Measurements from ENCODE around the gene CCR6. TPM values are rescaled to one million over a fixed set of nuclear protein-coding genes. Genes with fewer than 3 reads are reported as not detected.

Gene CCR6
- total and polyA plus RNA-seq, 10 of the 15 experiments (the other 5 are each of a cell fraction or from before 2014, with no cell fraction given): 2.2 to 7.6 (median 6.7) TPM

DNA sequence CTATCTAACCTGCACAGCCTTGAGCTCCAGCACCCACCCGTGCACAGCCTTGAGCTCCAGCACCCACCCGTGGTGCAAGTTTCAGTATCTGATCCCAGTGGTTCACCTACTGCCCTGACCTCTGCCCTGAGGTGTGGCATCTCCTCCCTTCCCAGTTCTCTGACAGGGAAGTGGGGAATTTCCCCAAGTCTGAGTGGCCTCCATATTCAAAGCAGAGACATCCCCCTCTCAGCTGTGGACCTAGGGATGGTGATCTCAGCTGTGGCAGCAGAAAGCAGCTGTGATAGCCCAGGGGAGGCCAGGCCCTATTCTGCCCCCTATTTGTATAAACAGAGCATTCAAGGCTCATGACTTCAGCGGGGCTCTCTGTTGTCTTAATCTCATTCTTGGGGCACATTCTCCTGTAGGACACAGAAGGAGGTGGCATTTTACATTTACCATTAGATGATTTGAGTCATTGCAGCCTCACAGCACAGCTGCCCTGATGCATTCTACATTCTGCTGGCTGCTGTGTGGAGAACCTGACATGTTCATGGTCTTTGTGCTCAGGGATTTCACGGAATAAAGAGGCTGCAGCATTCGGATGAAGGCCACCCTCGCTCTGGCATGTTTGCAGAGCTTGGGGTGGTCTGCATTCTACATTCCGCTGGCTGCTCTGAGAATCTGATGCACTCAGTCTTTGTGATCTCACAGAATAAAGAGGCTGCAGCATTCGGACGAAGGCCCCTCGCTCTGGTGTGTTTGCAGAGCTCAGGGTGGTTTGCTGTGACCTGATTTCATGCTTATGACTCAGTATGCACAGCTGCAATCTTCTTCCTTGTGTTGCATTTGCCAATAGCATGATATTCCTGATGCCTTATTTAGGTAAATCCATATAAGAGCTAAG is 17.9 kb downstream of the CCR6 start:
- ATAC-seq: peak; percentile 71
- Histone ChIP-seq H3K4me1 (ENCODE audit: control insufficient read depth, insufficient read depth, low read length) (peaks cover 10% of the 10 kb centered on the region), H3K4me2 (ENCODE audit: control insufficient read depth, insufficient read depth) (0 out of 2 replicates have a peak overlapping the region, but pooled peaks have one; percentile 38), H2AFZ (ENCODE audit: control insufficient read depth, low read depth, low read length) (no peak overlapping the region), H3K79me2 (ENCODE audit: control insufficient read depth, insufficient read depth, low read length) (no peaks in the 10 kb centered on the region), H3K36me3 (ENCODE audit: control insufficient read depth in 2 of 2, insufficient read depth in 2 of 2, low read length in 1 of 2) (peaks cover 0 to 2% of the 10 kb centered on the region in 2 experiments; a peak in 1 of 4 replicates), H3K9me3 (replicated peaks; ENCODE audit: control insufficient read depth, insufficient read depth, low read length) (0 out of 3 replicates have a peak, but pooled peaks cover 1% of the 10 kb centered on the region), H3K27ac (ENCODE audit: control insufficient read depth, insufficient read depth) (no peak overlapping the region), H3K27me3 (replicated peaks in 1 of 2; ENCODE audit: control insufficient read depth in 2 of 2, insufficient read depth in 2 of 2, low read length in 1 of 2) (no peaks in the 10 kb centered on the region), H3K9ac (ENCODE audit: control insufficient read depth, insufficient read depth, low read length) (peak overlapping the region; percentile 22; the same call in 1 of the 2 replicates), H3K4me3 (no peak overlapping the region), H4K20me1 (ENCODE audit: control insufficient read depth, insufficient read depth) (no peaks in the 10 kb centered on the region)
- CTCF ChIA-PET: interaction anchor here (0.7 to 5.6 kb wide), 33 partner anchors 8 to 365 kb away, joined by 3 to 87 read pairs (median 12); partner anchors contain the start of genes CCR6 and CEP43
- peak; percentile 41 for FAIRE-seq
- TF ChIP-seq SMC3 (IDR thresholded peaks at IDR 0.05; ENCODE audit: borderline replicate concordance, low read length): peak; percentile 30; the same call in 1 of the 2 replicates
- TF ChIP-seq, protein P1, sequence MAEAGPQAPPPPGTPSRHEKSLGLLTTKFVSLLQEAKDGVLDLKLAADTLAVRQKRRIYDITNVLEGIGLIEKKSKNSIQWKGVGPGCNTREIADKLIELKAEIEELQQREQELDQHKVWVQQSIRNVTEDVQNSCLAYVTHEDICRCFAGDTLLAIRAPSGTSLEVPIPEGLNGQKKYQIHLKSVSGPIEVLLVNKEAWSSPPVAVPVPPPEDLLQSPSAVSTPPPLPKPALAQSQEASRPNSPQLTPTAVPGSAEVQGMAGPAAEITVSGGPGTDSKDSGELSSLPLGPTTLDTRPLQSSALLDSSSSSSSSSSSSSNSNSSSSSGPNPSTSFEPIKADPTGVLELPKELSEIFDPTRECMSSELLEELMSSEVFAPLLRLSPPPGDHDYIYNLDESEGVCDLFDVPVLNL (IDR thresholded peaks at IDR 0.05; ENCODE audit: low read depth, low read length): no peak
- no peak for TF ChIP-seq NBN (IDR thresholded peaks at IDR 0.05)
- TF ChIP-seq TCF12 (IDR thresholded peaks at IDR 0.05; ENCODE audit: low read depth, low read length): peak; percentile 41; the same call in 1 of the 2 replicates
- 0 out of 2 replicates have a peak, but pooled peaks have one; percentile 26 for TF ChIP-seq EED (IDR thresholded peaks at IDR 0.05; ENCODE audit: low read depth)
- TF ChIP-seq ATF7 (IDR thresholded peaks at IDR 0.05; ENCODE audit: low read depth): no peak
- TF ChIP-seq, protein P2, sequence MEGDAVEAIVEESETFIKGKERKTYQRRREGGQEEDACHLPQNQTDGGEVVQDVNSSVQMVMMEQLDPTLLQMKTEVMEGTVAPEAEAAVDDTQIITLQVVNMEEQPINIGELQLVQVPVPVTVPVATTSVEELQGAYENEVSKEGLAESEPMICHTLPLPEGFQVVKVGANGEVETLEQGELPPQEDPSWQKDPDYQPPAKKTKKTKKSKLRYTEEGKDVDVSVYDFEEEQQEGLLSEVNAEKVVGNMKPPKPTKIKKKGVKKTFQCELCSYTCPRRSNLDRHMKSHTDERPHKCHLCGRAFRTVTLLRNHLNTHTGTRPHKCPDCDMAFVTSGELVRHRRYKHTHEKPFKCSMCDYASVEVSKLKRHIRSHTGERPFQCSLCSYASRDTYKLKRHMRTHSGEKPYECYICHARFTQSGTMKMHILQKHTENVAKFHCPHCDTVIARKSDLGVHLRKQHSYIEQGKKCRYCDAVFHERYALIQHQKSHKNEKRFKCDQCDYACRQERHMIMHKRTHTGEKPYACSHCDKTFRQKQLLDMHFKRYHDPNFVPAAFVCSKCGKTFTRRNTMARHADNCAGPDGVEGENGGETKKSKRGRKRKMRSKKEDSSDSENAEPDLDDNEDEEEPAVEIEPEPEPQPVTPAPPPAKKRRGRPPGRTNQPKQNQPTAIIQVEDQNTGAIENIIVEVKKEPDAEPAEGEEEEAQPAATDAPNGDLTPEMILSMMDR (IDR thresholded peaks at IDR 0.05 in 2 of 3, conservative IDR thresholded peaks at IDR 0.05 in 1 of 3; ENCODE audit: control insufficient read depth in 2 of 3, extremely low read depth in 1 of 3, insufficient read depth in 1 of 3, low read depth in 3 of 3, low read length in 3 of 3): peak in 2 of 3 experiments; percentile 5 to 28; a peak in 2 of 6 replicates
- peak; percentile 54 for TF ChIP-seq NR2F1 (conservative IDR thresholded peaks at IDR 0.05)
- peak; percentile 48; the same call in 1 of the 2 replicates for TF ChIP-seq RAD21 (IDR thresholded peaks at IDR 0.05; ENCODE audit: insufficient read depth, low read depth, low read length)
- peak in 1 of 2 experiments; percentile 21; a peak in 2 of 4 replicates for TF ChIP-seq IKZF2 (IDR thresholded peaks at IDR 0.05)
- TF ChIP-seq, protein P3, sequence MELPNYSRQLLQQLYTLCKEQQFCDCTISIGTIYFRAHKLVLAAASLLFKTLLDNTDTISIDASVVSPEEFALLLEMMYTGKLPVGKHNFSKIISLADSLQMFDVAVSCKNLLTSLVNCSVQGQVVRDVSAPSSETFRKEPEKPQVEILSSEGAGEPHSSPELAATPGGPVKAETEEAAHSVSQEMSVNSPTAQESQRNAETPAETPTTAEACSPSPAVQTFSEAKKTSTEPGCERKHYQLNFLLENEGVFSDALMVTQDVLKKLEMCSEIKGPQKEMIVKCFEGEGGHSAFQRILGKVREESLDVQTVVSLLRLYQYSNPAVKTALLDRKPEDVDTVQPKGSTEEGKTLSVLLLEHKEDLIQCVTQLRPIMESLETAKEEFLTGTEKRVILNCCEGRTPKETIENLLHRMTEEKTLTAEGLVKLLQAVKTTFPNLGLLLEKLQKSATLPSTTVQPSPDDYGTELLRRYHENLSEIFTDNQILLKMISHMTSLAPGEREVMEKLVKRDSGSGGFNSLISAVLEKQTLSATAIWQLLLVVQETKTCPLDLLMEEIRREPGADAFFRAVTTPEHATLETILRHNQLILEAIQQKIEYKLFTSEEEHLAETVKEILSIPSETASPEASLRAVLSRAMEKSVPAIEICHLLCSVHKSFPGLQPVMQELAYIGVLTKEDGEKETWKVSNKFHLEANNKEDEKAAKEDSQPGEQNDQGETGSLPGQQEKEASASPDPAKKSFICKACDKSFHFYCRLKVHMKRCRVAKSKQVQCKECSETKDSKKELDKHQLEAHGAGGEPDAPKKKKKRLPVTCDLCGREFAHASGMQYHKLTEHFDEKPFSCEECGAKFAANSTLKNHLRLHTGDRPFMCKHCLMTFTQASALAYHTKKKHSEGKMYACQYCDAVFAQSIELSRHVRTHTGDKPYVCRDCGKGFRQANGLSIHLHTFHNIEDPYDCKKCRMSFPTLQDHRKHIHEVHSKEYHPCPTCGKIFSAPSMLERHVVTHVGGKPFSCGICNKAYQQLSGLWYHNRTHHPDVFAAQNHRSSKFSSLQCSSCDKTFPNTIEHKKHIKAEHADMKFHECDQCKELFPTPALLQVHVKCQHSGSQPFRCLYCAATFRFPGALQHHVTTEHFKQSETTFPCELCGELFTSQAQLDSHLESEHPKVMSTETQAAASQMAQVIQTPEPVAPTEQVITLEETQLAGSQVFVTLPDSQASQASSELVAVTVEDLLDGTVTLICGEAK (IDR thresholded peaks at IDR 0.05; ENCODE audit: borderline replicate concordance): no peak
- peak; percentile 52 for TF ChIP-seq IKZF1 (conservative IDR thresholded peaks at IDR 0.05)
- in situ Hi-C loops (cut with MboI): loop anchor here (25.0 kb wide), 1 partner anchor 129 kb away; no protein-coding TSS in a partner anchor
- DNase-seq (ENCODE audit: low read depth, low spot score): no peak
- RAD21 ChIA-PET (ENCODE audit: unreplicated experiment): interaction anchor here (0.9 to 9.3 kb wide), 25 partner anchors 8 to 370 kb away, joined by 3 to 120 read pairs (median 7); partner anchors contain the start of genes CCR6, CEP43 and RNASET2
- SMC1A ChIA-PET (ENCODE audit: uncharacterized antibody, unreplicated experiment): interaction anchor here (0.6 to 12.4 kb wide), 21 partner anchors 11 to 366 kb away, joined by 3 to 351 read pairs (median 11); partner anchors contain the start of genes CCR6 and CEP43
- BruUV-seq (replicated peaks): no TSS peak
- WGBS (ENCODE audit: insufficient coverage, insufficient replicate concordance, low lambda C conversion rate, missing lambda C conversion rate): 76% methylated on average over 10 of the region's 10 CpGs
- POLR2A ChIA-PET: interaction anchor here (0.6 to 2.0 kb wide), 8 partner anchors 11 to 105 kb away, joined by 3 to 8 read pairs (median 4); no protein-coding TSS in a partner anchor
- intact Hi-C loops (cut with micrococcal nuclease; ENCODE audit: unreplicated experiment): no loop called here

Measured in GM12878 (cell line).